OCI-LY7 (cell line): ENCODE measurements around the gene UBA3. TPM values are rescaled to one million over a fixed set of nuclear protein-coding genes. Genes with fewer than 3 reads are reported as not detected.

Source experiments
- BruUV-seq: library from RNA; stranded (reverse); fragments of 400-500 nt; replicated peaks from 2 replicates; lab custom pipeline; 2021; lab: Mats Ljungman, UMichigan
- CTCF ChIA-PET: fragments of 300-600 bp; sonication (Branson Sonifier 250); formaldehyde crosslinking; loops from one replicate; lab custom pipeline; 2022; ENCODE audit warnings: antibody characterized with exemption; ENCODE audit not compliant: unreplicated experiment; lab: Charles Lee
- POLR2A ChIA-PET: fragments of 300-600 bp; sonication (Branson Sonifier 250); formaldehyde crosslinking; loops from one replicate; lab custom pipeline; 2022; ENCODE audit warnings: antibody characterized with exemption; lab: Charles Lee
- DNase-seq: peaks from one replicate; pipeline ENCODE4 v3.0.0-alpha.2; 2015; ENCODE audit warnings: low spot score
- H2AFZ ChIP-seq: fragments of 200-600 bp; sonication (generic), shearing (Covaris generic); 2 replicates; pipeline ENCODE4 v1.6.1; 2014; ENCODE audit warnings: mild to moderate bottlenecking, antibody characterized with exemption, low read length, moderate library complexity
- H3K27ac ChIP-seq: fragments of 200-600 bp; sonication (generic); 2 replicates; pipeline ENCODE4 v1.5.1; 2014; ENCODE audit warnings: mixed run types, low read depth, mild to moderate bottlenecking, moderate library complexity, low read length, inconsistent platforms; ENCODE audit not compliant: poor library complexity, severe bottlenecking
- H3K36me3 ChIP-seq: fragments of 200-600 bp; sonication (generic); 2 replicates; pipeline ENCODE4 v1.6.1; 2014; ENCODE audit warnings: mild to moderate bottlenecking, antibody characterized with exemption, low read length, moderate library complexity, mixed read lengths; ENCODE audit not compliant: insufficient read depth
- H3K4me1 ChIP-seq: fragments of 200-600 bp; sonication (generic); 2 replicates; pipeline ENCODE4 v1.5.1; 2014; ENCODE audit warnings: mild to moderate bottlenecking, low read length; ENCODE audit not compliant: insufficient read depth, poor library complexity, severe bottlenecking
- H3K4me2 ChIP-seq: fragments of 200-600 bp; sonication (generic); 2 replicates; pipeline ENCODE4 v1.6.1; 2014; ENCODE audit warnings: mild to moderate bottlenecking, low read length
- H3K4me3 ChIP-seq: fragments of 200-600 bp; sonication (generic); 2 replicates; pipeline ENCODE4 v1.5.1; 2014; ENCODE audit warnings: mild to moderate bottlenecking, low read depth, low read length; ENCODE audit not compliant: poor library complexity, severe bottlenecking
- H3K79me2 ChIP-seq: fragments of 200-600 bp; sonication (generic); 2 replicates; pipeline ENCODE4 v1.6.1; 2016; ENCODE audit warnings: low read depth, mild to moderate bottlenecking, low read length, moderate library complexity, mixed read lengths; ENCODE audit not compliant: insufficient read depth
- H3K9me2 ChIP-seq: fragments of 200-600 bp; sonication (generic); 2 replicates; pipeline ENCODE4 v1.6.1; 2016; ENCODE audit warnings: mild to moderate bottlenecking, low read length, mixed read lengths; ENCODE audit not compliant: insufficient read depth
- H3K9me3 ChIP-seq: fragments of 200-600 bp; sonication (generic); 2 replicates; pipeline ENCODE4 v1.6.1; 2014; ENCODE audit warnings: mild to moderate bottlenecking, mixed run types, low read length, mixed read lengths
- H4K20me1 ChIP-seq: fragments of 200-600 bp; sonication (generic); 2 replicates; pipeline ENCODE4 v1.6.1; 2014; ENCODE audit warnings: mild to moderate bottlenecking, antibody characterized with exemption, low read length, moderate library complexity, mixed read lengths; ENCODE audit not compliant: insufficient read depth
- EZH2phosphoT487 ChIP-seq: fragments of 200-600 bp; sonication (generic); IDR thresholded peaks from 2 replicates; pipeline ENCODE4 v1.6.1; 2018; ENCODE audit warnings: low read depth, borderline replicate concordance, mild to moderate bottlenecking, mixed run types, antibody characterized with exemption, low read length, moderate library complexity, mixed read lengths
- intact Hi-C: fragments of 100-400 bp; cut with micrococcal nuclease; formaldehyde crosslinking; loops from one replicate; pipeline ENCODE4 v1.10.0; 2022; ENCODE audit not compliant: unreplicated experiment
- total RNA-seq, 2 experiments: library from RNA; depleted of rRNA in 1 of 2; stranded (reverse); fragments of >200 nt in 1 of 2; shearing (Covaris generic) in 1 of 2; gene quantifications; 2 replicates each; pipeline ENCODE4 v1.2.3, GENCODE V29; 2014 to 2022
- TF ChIP-seq, protein P1 (sequence below): fragments of 200-600 bp; sonication (generic); conservative IDR thresholded peaks from 2 replicates; pipeline ENCODE4 v1.5.1; 2014; ENCODE audit warnings: mild to moderate bottlenecking, antibody characterized with exemption, low read length, moderate library complexity, mixed read lengths

The UBA3 gene
- total RNA-seq, 2 experiments from 2014 or later, result 70.2 to 78.8 TPM

DNA sequence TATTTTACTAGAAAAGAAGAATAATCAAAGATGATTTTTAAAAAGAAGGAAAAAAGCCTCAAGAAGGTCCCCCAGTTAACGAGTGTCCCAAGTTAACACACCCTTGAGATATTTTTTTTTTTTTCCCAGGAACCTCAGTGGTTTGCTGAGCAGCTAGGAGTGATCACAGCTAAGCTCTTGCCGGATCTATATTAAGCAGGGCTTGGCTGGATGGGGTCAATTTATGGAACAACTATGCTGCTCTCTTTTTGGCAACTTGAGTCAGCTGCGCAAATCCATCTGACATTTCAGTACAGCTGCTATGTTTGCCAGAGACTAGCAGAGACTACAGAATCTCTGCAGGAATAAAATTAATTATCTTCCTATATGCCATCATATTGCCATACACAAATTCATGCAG, 42.2 kb upstream of the UBA3 start, which contains the start of gene LMOD3:
TSS of gene LMOD3 (minus strand) at position 193 of the 400 bp plus-strand sequence. CDS start 209 bp downstream, outside the sequence.
- Histone ChIP-seq H3K9me2 (no peaks in the 10 kb centered on the region), H3K4me1 (no peaks in the 10 kb centered on the region), H3K4me3 (no peak within 1 kb of the TSS), H2AFZ (no peak within 1 kb of the TSS), H3K36me3 (no peaks in the 10 kb centered on the region), H3K4me2 (no peak within 1 kb of the TSS), H3K9me3 (no peaks in the 10 kb centered on the region), H3K27ac (no peak within 1 kb of the TSS), H3K79me2 (no peaks in the 10 kb centered on the region), H4K20me1 (no peaks in the 10 kb centered on the region)
- POLR2A ChIA-PET, result no interaction called here
- TF ChIP-seq EZH2phosphoT487, result no peak
- TF ChIP-seq, protein P1, sequence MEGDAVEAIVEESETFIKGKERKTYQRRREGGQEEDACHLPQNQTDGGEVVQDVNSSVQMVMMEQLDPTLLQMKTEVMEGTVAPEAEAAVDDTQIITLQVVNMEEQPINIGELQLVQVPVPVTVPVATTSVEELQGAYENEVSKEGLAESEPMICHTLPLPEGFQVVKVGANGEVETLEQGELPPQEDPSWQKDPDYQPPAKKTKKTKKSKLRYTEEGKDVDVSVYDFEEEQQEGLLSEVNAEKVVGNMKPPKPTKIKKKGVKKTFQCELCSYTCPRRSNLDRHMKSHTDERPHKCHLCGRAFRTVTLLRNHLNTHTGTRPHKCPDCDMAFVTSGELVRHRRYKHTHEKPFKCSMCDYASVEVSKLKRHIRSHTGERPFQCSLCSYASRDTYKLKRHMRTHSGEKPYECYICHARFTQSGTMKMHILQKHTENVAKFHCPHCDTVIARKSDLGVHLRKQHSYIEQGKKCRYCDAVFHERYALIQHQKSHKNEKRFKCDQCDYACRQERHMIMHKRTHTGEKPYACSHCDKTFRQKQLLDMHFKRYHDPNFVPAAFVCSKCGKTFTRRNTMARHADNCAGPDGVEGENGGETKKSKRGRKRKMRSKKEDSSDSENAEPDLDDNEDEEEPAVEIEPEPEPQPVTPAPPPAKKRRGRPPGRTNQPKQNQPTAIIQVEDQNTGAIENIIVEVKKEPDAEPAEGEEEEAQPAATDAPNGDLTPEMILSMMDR, result no peak
- no peak for DNase-seq
- no TSS peak for BruUV-seq
- intact Hi-C loops, result no loop called here
- CTCF ChIA-PET, result no interaction called here

DNA sequence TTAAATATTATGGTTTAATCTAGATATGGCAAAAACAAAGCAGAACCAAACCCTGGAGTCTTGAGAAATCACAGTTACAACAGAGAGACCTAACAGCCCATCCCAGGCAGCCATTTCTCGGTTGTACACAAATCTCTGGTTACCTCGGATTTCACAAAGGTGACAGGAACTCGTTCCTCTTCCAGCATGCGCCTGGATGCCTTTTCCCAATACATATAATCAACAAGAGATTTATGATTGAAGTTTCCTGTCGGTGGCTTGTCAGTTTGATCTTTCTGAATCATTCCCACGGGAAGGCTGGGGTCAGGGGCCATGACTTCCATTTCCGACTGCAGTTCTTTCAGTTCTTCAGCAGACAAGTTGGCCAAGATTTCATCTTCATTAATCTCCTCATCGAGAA, 41.8 kb upstream of the UBA3 start:
- Histone ChIP-seq H3K79me2 (no peaks in the 10 kb centered on the region), H3K36me3 (no peaks in the 10 kb centered on the region), H3K4me1 (no peaks in the 10 kb centered on the region), H3K4me2 (no peak overlapping the region), H3K4me3 (no peak overlapping the region), H3K27ac (no peak overlapping the region), H3K9me2 (no peaks in the 10 kb centered on the region), H2AFZ (no peak overlapping the region), H4K20me1 (no peaks in the 10 kb centered on the region), H3K9me3 (no peaks in the 10 kb centered on the region)
- no peak for DNase-seq
- BruUV-seq, result no TSS peak
- TF ChIP-seq EZH2phosphoT487, result no peak
- TF ChIP-seq, protein P1, result no peak
- ChIA-PET CTCF (no interaction called here), POLR2A (no interaction called here)
- intact Hi-C loops, result loop anchor here (2.0 kb wide), 1 partner anchor 183 kb away; no protein-coding TSS in a partner anchor

DNA sequence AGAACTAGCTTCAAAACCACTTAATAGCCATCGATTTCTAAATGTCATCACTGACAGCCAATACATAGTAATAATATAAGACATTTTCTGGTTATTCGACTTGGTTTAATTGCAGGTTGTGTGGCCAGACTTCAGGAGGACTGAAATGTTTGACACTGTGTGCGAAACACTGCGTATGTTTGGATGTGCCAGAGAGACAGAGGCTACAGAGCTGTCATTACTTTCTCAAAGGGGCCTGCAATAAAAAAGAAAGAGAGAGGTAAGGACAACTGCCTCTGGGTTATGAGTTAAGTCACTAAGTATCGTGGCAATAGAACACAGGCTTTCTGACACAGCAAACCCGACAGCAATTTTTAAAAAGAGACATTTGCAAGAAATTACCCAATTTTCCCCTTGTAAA, 41.3 kb upstream of the UBA3 start:
- intact Hi-C loops, result loop anchor here (2.0 kb wide), 1 partner anchor 183 kb away; no protein-coding TSS in a partner anchor
- CTCF ChIA-PET, result interaction anchor here (0.6 kb wide), 1 partner anchor 32 kb away, joined by 3 read pairs; no protein-coding TSS in a partner anchor
- no peak for DNase-seq
- no peak overlapping the region for H3K4me2 ChIP-seq
- no peaks in the 10 kb centered on the region for H3K4me1 ChIP-seq
- no peaks in the 10 kb centered on the region for H4K20me1 ChIP-seq
- no TSS peak for BruUV-seq
- POLR2A ChIA-PET, result interaction anchor here (0.8 kb wide), 1 partner anchor 142 kb away, joined by 3 read pairs; no protein-coding TSS in a partner anchor
- H3K9me3 ChIP-seq, result no peaks in the 10 kb centered on the region
- peak overlapping the region; percentile 77; the same call in 1 of the 2 replicates for H2AFZ ChIP-seq
- no peak overlapping the region for H3K4me3 ChIP-seq
- H3K36me3 ChIP-seq, result no peaks in the 10 kb centered on the region
- TF ChIP-seq, protein P1, result no peak
- no peak for TF ChIP-seq EZH2phosphoT487
- H3K79me2 ChIP-seq, result no peaks in the 10 kb centered on the region
- H3K27ac ChIP-seq, result no peak overlapping the region
- no peaks in the 10 kb centered on the region for H3K9me2 ChIP-seq
